GM12878 (cell line): Measurements from ENCODE around the gene CRB1. TPM values are rescaled to one million over a fixed set of nuclear protein-coding genes. Genes with fewer than 3 reads are reported as not detected.

Experiments used
- ATAC-seq: fragments of 200-7000 bp; cut with Tn5 transposase; 3 replicates; pipeline ENCODE4 v1.9.1; 2020; ENCODE audit warnings: mild to moderate bottlenecking, moderate library complexity
- BruUV-seq: library from RNA; stranded (reverse); fragments of 400-500 nt; replicated peaks from 2 replicates; lab custom pipeline; 2021; lab: Mats Ljungman, UMichigan
- CTCF ChIA-PET: fragments of 300-600 bp; sonication (Branson Sonifier 250); formaldehyde crosslinking; extraction: SDS; loops from one replicate; lab custom pipeline; 2021; ENCODE audit warnings: inconsistent platforms; lab: Yijun Ruan, JAX
- POLR2A ChIA-PET: fragments of 350-600 bp; formaldehyde crosslinking; extraction: SDS; loops from one replicate; lab custom pipeline; 2021; ENCODE audit warnings: inconsistent platforms; lab: Charles Lee
- RAD21 ChIA-PET: fragments of 300-600 bp; sonication (Branson Sonifier 250); formaldehyde crosslinking; loops from one replicate; lab custom pipeline; 2023; ENCODE audit warnings: antibody characterized with exemption; ENCODE audit not compliant: unreplicated experiment; lab: Charles Lee
- SMC1A ChIA-PET: fragments of 300-600 bp; sonication (Branson Sonifier 250); formaldehyde crosslinking; loops from one replicate; lab custom pipeline; 2023; ENCODE audit not compliant: unreplicated experiment, uncharacterized antibody; lab: Charles Lee
- DNase-seq: peaks from one replicate; pipeline ENCODE4 v3.0.0-alpha.2; 2011; ENCODE audit warnings: low read depth, low spot score
- FAIRE-seq: peaks from 3 replicates; lab custom pipeline; 2011; peaks lifted over from hg19 to GRCh38; lab: Jason Lieb, UNC
- H2AFZ ChIP-seq: 2 replicates; pipeline ENCODE4 v1.6.0; 2011; ENCODE audit warnings: low read depth, low read length, control low read depth; ENCODE audit not compliant: control insufficient read depth
- H3K27ac ChIP-seq: 2 replicates; pipeline ENCODE4 v1.5.1; 2011; ENCODE audit warnings: control low read depth; ENCODE audit not compliant: control insufficient read depth, insufficient read depth
- H3K27me3 ChIP-seq, 2 experiments: replicated peaks in 1 of 2; 2 replicates each; pipeline versions ENCODE4 v1.6.0 to v1.6.1; 2011; ENCODE audit warnings: low read length in 1 of 2; ENCODE audit not compliant: control insufficient read depth in 2 of 2, insufficient read depth in 2 of 2
- H3K36me3 ChIP-seq, 2 experiments: 2 replicates each; pipeline ENCODE4 v1.5.1; 2011; ENCODE audit warnings: low read length in 1 of 2; ENCODE audit not compliant: control insufficient read depth in 2 of 2, insufficient read depth in 2 of 2
- H3K4me1 ChIP-seq: 2 replicates; pipeline ENCODE4 v1.6.1; 2011; ENCODE audit warnings: mild to moderate bottlenecking, low read length, moderate library complexity, mixed read lengths; ENCODE audit not compliant: control insufficient read depth, insufficient read depth
- H3K4me2 ChIP-seq: 2 replicates; pipeline ENCODE4 v1.6.0; 2011; ENCODE audit warnings: control low read depth; ENCODE audit not compliant: control insufficient read depth, insufficient read depth
- H3K4me3 ChIP-seq: fragments of 200-600 bp; sonication (generic); 2 replicates; pipeline ENCODE4 v1.5.1; 2016
- H3K79me2 ChIP-seq: 2 replicates; pipeline ENCODE4 v1.6.0; 2011; ENCODE audit warnings: low read length; ENCODE audit not compliant: control insufficient read depth, insufficient read depth
- H3K9ac ChIP-seq: 2 replicates; pipeline ENCODE4 v1.8.0; 2011; ENCODE audit warnings: low read length, control low read depth, mixed read lengths; ENCODE audit not compliant: control insufficient read depth, insufficient read depth
- H3K9me3 ChIP-seq: replicated peaks from 3 replicates; pipeline ENCODE4 v1.5.1; 2011; ENCODE audit warnings: mild to moderate bottlenecking, low read length; ENCODE audit not compliant: control insufficient read depth, insufficient read depth
- H4K20me1 ChIP-seq: 2 replicates; pipeline ENCODE4 v1.6.0; 2011; ENCODE audit not compliant: control insufficient read depth, insufficient read depth
- ASH2L ChIP-seq: fragments of 300-600, 200-600 bp; sonication (generic); IDR thresholded peaks from 2 replicates; pipeline ENCODE4 v1.6.1; 2017; ENCODE audit warnings: low read depth, mild to moderate bottlenecking, borderline replicate concordance
- RUNX3 ChIP-seq: IDR thresholded peaks from 2 replicates; pipeline ENCODE4 v1.6.1; 2012; ENCODE audit warnings: low read length, inconsistent platforms
- SIX5 ChIP-seq: IDR thresholded peaks from 2 replicates; pipeline ENCODE4 v1.6.1; 2011; ENCODE audit warnings: mild to moderate bottlenecking, low read depth, low read length, moderate library complexity; ENCODE audit not compliant: severe bottlenecking
- WGBS: methylation state at CpG from one replicate; pipeline ENCODE4 v1.1.6; 2016; ENCODE audit warnings: low lambda C conversion rate; ENCODE audit not compliant: insufficient replicate concordance, insufficient coverage; ENCODE audit errors: missing lambda C conversion rate; 5-methylcytosine and 5-hydroxymethylcytosine counted together
- in situ Hi-C: fragments of 300-500 bp; cut with MboI; formaldehyde crosslinking; loops from 9 replicates; pipeline ENCODE4 v1.14.3; 2018; ENCODE audit warnings: mixed read lengths
- intact Hi-C: fragments of 100-400 bp; cut with micrococcal nuclease; formaldehyde crosslinking; loops from one replicate; pipeline ENCODE4 v1.14.2; 2022; ENCODE audit not compliant: unreplicated experiment
- polyA plus RNA-seq, 11 experiments: library from polyadenylated mRNA; depleted of rRNA in 4 of 11; unstranded in 6 of 11; stranded (reverse) in 5 of 11; fragments of >200 nt; fragmentation: Nextera tagmentation in 4 of 11; fragmentation: Illumina TruSeq in 1 of 11; extraction: Ambion mirVana in 4 of 11; extraction: Trizol in 1 of 11; gene quantifications; 1 replicate in 1 of 11; 2 replicates in 10 of 11; pipeline versions ENCODE4 v1.2.1 to v1.2.3, GENCODE V29; 2011 to 2016; ENCODE audit warnings: inconsistent platforms in 2 of 11, missing spikeins in 2 of 11, low read depth in 1 of 11
- total RNA-seq, 4 experiments: library from RNA; depleted of rRNA in 3 of 4; stranded (reverse); fragments of >200 nt in 3 of 4; fragmentation: Illumina TruSeq in 1 of 4; extraction: Trizol in 1 of 4; gene quantifications; 2 replicates each; pipeline versions ENCODE4 v1.2.1 to v1.2.3, GENCODE V29; 2013 to 2021
- TF ChIP-seq, protein P1 (sequence below), 3 experiments: IDR thresholded peaks in 2 of 3; conservative IDR thresholded peaks in 1 of 3; 2 replicates each; pipeline ENCODE4 v1.5.1; 2011; ENCODE audit warnings: low read depth in 3 of 3, low read length in 3 of 3, mild to moderate bottlenecking in 3 of 3, control low read depth in 2 of 3, moderate library complexity in 2 of 3, inconsistent platforms in 1 of 3, mixed read lengths in 1 of 3; ENCODE audit not compliant: control insufficient read depth in 2 of 3, insufficient read depth in 1 of 3; ENCODE audit errors: extremely low read depth in 1 of 3
- TF ChIP-seq, protein P2 (sequence below): fragments of 450-650 bp; formaldehyde crosslinking; IDR thresholded peaks from 2 replicates; pipeline ENCODE4 v1.4.0; 2020; ENCODE audit warnings: mild to moderate bottlenecking, moderate library complexity
- TF ChIP-seq, protein P3 (sequence below): fragments of 450-650 bp; IDR thresholded peaks from 2 replicates; pipeline ENCODE4 v1.6.1; 2017; ENCODE audit warnings: low read depth, mild to moderate bottlenecking, moderate library complexity

The CRB1 gene
- total and polyA plus RNA-seq, 10 of the 15 experiments (the other 5 are each of a cell fraction or from before 2014, with no cell fraction given), result 0.06 to 0.10 (median 0.06) TPM; not detected in 7

DNA sequence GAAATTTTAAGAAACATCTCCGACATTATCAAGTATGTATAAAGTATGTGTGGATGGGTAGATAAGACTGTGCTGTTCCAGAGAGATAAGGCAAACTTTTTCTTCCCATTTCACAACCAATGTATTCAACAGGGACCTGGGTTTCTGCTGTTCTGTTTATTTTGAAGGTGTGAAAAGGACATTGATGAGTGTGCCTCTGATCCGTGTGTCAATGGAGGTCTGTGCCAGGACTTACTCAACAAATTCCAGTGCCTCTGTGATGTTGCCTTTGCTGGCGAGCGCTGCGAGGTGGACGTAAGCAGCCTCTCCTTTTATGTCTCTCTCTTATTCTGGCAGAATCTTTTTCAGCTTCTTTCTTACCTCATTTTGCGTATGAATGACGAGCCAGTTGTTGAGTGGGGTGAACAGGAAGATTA, 174.0 kb downstream of the CRB1 start:
- TF ChIP-seq, protein P1, sequence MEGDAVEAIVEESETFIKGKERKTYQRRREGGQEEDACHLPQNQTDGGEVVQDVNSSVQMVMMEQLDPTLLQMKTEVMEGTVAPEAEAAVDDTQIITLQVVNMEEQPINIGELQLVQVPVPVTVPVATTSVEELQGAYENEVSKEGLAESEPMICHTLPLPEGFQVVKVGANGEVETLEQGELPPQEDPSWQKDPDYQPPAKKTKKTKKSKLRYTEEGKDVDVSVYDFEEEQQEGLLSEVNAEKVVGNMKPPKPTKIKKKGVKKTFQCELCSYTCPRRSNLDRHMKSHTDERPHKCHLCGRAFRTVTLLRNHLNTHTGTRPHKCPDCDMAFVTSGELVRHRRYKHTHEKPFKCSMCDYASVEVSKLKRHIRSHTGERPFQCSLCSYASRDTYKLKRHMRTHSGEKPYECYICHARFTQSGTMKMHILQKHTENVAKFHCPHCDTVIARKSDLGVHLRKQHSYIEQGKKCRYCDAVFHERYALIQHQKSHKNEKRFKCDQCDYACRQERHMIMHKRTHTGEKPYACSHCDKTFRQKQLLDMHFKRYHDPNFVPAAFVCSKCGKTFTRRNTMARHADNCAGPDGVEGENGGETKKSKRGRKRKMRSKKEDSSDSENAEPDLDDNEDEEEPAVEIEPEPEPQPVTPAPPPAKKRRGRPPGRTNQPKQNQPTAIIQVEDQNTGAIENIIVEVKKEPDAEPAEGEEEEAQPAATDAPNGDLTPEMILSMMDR (IDR thresholded peaks at IDR 0.05 in 2 of 3, conservative IDR thresholded peaks at IDR 0.05 in 1 of 3; ENCODE audit: control insufficient read depth in 2 of 3, extremely low read depth in 1 of 3, insufficient read depth in 1 of 3, low read depth in 3 of 3, low read length in 3 of 3), result no peak
- TF ChIP-seq SIX5 (no peak), RUNX3 (no peak), ASH2L (no peak)
- TF ChIP-seq, protein P2, sequence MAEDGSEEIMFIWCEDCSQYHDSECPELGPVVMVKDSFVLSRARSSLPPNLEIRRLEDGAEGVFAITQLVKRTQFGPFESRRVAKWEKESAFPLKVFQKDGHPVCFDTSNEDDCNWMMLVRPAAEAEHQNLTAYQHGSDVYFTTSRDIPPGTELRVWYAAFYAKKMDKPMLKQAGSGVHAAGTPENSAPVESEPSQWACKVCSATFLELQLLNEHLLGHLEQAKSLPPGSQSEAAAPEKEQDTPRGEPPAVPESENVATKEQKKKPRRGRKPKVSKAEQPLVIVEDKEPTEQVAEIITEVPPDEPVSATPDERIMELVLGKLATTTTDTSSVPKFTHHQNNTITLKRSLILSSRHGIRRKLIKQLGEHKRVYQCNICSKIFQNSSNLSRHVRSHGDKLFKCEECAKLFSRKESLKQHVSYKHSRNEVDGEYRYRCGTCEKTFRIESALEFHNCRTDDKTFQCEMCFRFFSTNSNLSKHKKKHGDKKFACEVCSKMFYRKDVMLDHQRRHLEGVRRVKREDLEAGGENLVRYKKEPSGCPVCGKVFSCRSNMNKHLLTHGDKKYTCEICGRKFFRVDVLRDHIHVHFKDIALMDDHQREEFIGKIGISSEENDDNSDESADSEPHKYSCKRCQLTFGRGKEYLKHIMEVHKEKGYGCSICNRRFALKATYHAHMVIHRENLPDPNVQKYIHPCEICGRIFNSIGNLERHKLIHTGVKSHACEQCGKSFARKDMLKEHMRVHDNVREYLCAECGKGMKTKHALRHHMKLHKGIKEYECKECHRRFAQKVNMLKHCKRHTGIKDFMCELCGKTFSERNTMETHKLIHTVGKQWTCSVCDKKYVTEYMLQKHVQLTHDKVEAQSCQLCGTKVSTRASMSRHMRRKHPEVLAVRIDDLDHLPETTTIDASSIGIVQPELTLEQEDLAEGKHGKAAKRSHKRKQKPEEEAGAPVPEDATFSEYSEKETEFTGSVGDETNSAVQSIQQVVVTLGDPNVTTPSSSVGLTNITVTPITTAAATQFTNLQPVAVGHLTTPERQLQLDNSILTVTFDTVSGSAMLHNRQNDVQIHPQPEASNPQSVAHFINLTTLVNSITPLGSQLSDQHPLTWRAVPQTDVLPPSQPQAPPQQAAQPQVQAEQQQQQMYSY (CRISPR knock-in tag), result no peak
- TF ChIP-seq, protein P3, sequence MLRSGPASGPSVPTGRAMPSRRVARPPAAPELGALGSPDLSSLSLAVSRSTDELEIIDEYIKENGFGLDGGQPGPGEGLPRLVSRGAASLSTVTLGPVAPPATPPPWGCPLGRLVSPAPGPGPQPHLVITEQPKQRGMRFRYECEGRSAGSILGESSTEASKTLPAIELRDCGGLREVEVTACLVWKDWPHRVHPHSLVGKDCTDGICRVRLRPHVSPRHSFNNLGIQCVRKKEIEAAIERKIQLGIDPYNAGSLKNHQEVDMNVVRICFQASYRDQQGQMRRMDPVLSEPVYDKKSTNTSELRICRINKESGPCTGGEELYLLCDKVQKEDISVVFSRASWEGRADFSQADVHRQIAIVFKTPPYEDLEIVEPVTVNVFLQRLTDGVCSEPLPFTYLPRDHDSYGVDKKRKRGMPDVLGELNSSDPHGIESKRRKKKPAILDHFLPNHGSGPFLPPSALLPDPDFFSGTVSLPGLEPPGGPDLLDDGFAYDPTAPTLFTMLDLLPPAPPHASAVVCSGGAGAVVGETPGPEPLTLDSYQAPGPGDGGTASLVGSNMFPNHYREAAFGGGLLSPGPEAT, result no peak
- Histone ChIP-seq H3K4me1 (no peaks in the 10 kb centered on the region), H3K9me3 (no peaks in the 10 kb centered on the region), H3K27me3 (no peaks in the 10 kb centered on the region), H3K9ac (no peak overlapping the region), H3K36me3 (no peaks in the 10 kb centered on the region), H4K20me1 (no peaks in the 10 kb centered on the region), H3K79me2 (no peaks in the 10 kb centered on the region), H3K4me3 (no peak overlapping the region), H3K4me2 (no peak overlapping the region), H3K27ac (no peak overlapping the region), H2AFZ (no peak overlapping the region)
- SMC1A ChIA-PET, result no interaction called here
- RAD21 ChIA-PET, result no interaction called here
- POLR2A ChIA-PET, result no interaction called here
- CTCF ChIA-PET, result no interaction called here
- ATAC-seq (no peak), FAIRE-seq (no peak), DNase-seq (no peak)
- no TSS peak for BruUV-seq
- intact Hi-C loops (no loop called here), in situ Hi-C loops (no loop called here)
- WGBS, result 65% methylated on average over 8 of the region's 8 CpGs
